Endothelial cell of umbilical vein (primary cell): ENCODE results near the gene MAMDC2. TPM values are rescaled to one million over a fixed set of nuclear protein-coding genes. Genes with fewer than 3 reads are reported as not detected.

Source experiments
- BruUV-seq: library from RNA; stranded (reverse); fragments of 400-500 nt; replicated peaks from 2 replicates; lab custom pipeline; 2021; lab: Mats Ljungman, UMichigan
- CTCF ChIA-PET: fragments of 300-600, 350-600 bp; sonication (Branson Sonifier 250); formaldehyde crosslinking; loops from one replicate; lab custom pipeline; 2021; ENCODE audit warnings: antibody characterized with exemption, inconsistent platforms; lab: Charles Lee
- POLR2A ChIA-PET: fragments of 300-600, 350-600 bp; sonication (Branson Sonifier 250); formaldehyde crosslinking; loops from one replicate; lab custom pipeline; 2021; ENCODE audit warnings: antibody characterized with exemption, inconsistent platforms; lab: Charles Lee
- DNase-seq: peaks from one replicate; pipeline ENCODE4 v3.0.0-alpha.2; 2011; ENCODE audit warnings: low read depth, low spot score
- FAIRE-seq: peaks from 2 replicates; lab custom pipeline; 2011; peaks lifted over from hg19 to GRCh38; lab: Jason Lieb, UNC
- H2AFZ ChIP-seq: 2 replicates; pipeline ENCODE4 v1.6.0; 2012; ENCODE audit warnings: low read depth, low read length, control low read depth, inconsistent platforms
- H3K27ac ChIP-seq: 2 replicates; pipeline ENCODE4 v1.5.1; 2011; ENCODE audit warnings: low read depth, mild to moderate bottlenecking, control low read depth, low read length, moderate library complexity; ENCODE audit not compliant: insufficient read depth
- H3K27me3 ChIP-seq, 2 experiments: 2 replicates each; pipeline versions ENCODE4 v1.6.0 to v1.6.1; 2011; ENCODE audit warnings: low read length in 2 of 2, mixed read lengths in 1 of 2; ENCODE audit not compliant: control insufficient read depth in 2 of 2, insufficient read depth in 2 of 2
- H3K36me3 ChIP-seq, 2 experiments: 2 replicates in 1 of 2; 3 replicates in 1 of 2; pipeline ENCODE4 v1.5.1; 2011; ENCODE audit warnings: low read length in 2 of 2, mild to moderate bottlenecking in 1 of 2, moderate library complexity in 1 of 2; ENCODE audit not compliant: control insufficient read depth in 2 of 2, insufficient read depth in 2 of 2; ENCODE audit errors: extremely low read depth in 1 of 2
- H3K4me1 ChIP-seq: 3 replicates; pipeline ENCODE4 v1.5.1; 2011; ENCODE audit warnings: mild to moderate bottlenecking, low read length; ENCODE audit not compliant: control insufficient read depth, insufficient read depth; ENCODE audit errors: extremely low read depth
- H3K4me2 ChIP-seq: 2 replicates; pipeline ENCODE4 v1.6.1; 2011; ENCODE audit warnings: low read length, control low read depth, mixed read lengths; ENCODE audit not compliant: insufficient read depth
- H3K4me3 ChIP-seq, 3 experiments: fragments of 200-600 bp in 1 of 3; sonication (generic), shearing (Covaris generic) in 1 of 3; replicated peaks in 1 of 3; 2 replicates each; pipeline ENCODE4 v1.5.1; 2011 to 2016; ENCODE audit warnings: control low read depth in 3 of 3, low read length in 3 of 3, mild to moderate bottlenecking in 2 of 3, inconsistent platforms in 1 of 3, low read depth in 1 of 3, moderate library complexity in 1 of 3; ENCODE audit not compliant: insufficient read depth in 1 of 3
- H3K79me2 ChIP-seq: 2 replicates; pipeline ENCODE4 v1.6.0; 2012; ENCODE audit warnings: low read length, inconsistent platforms; ENCODE audit not compliant: control insufficient read depth, insufficient read depth
- H3K9ac ChIP-seq: replicated peaks from 2 replicates; pipeline ENCODE3; 2011; ENCODE audit warnings: low read length, control low read depth; ENCODE audit not compliant: insufficient read depth; ENCODE audit errors: extremely low read depth
- H3K9me1 ChIP-seq: replicated peaks from 3 replicates; pipeline ENCODE4 v1.6.0; 2011; ENCODE audit warnings: mild to moderate bottlenecking, low read length; ENCODE audit not compliant: control insufficient read depth, insufficient read depth; ENCODE audit errors: extremely low read depth
- H3K9me3 ChIP-seq: replicated peaks from 2 replicates; pipeline ENCODE4 v1.5.1; 2012; ENCODE audit warnings: low read length, inconsistent platforms; ENCODE audit not compliant: control insufficient read depth, insufficient read depth
- H4K20me1 ChIP-seq: replicated peaks from 2 replicates; pipeline ENCODE3; 2011; ENCODE audit warnings: mild to moderate bottlenecking, low read length; ENCODE audit not compliant: control insufficient read depth, insufficient read depth; ENCODE audit errors: extremely low read depth
- EZH2 ChIP-seq: IDR thresholded peaks from 2 replicates; pipeline ENCODE4 v1.6.1; 2012; ENCODE audit warnings: borderline replicate concordance, low read depth, mild to moderate bottlenecking, moderate library complexity, low read length, inconsistent platforms; ENCODE audit not compliant: severe bottlenecking
- GATA2 ChIP-seq: IDR thresholded peaks from 2 replicates; pipeline ENCODE4 v1.7.0; 2011; ENCODE audit warnings: low read depth, mild to moderate bottlenecking, moderate library complexity, mixed read lengths, low read length; ENCODE audit not compliant: insufficient read length, insufficient read depth
- JUN ChIP-seq: IDR thresholded peaks from 2 replicates; pipeline ENCODE4 v1.6.1; 2011; ENCODE audit warnings: borderline replicate concordance, low read depth; ENCODE audit not compliant: insufficient read length, insufficient read depth
- MAX ChIP-seq: IDR thresholded peaks from 2 replicates; pipeline ENCODE4 v1.6.1; 2011; ENCODE audit not compliant: insufficient read depth, insufficient read length
- MYC ChIP-seq: IDR thresholded peaks from one replicate; pipeline ENCODE4 v1.6.1; 2011; ENCODE audit warnings: mild to moderate bottlenecking, low read depth, low read length
- POLR2AphosphoS5 ChIP-seq: IDR thresholded peaks from 2 replicates; pipeline ENCODE4 v1.6.1; 2012; ENCODE audit warnings: low read depth, mild to moderate bottlenecking, control low read depth, low read length, moderate library complexity; ENCODE audit not compliant: insufficient read depth
- dilution Hi-C: fragments of 300-500 bp; cut with MboI; formaldehyde crosslinking; loops from one replicate; pipeline ENCODE4 v1.15.0; 2019; ENCODE audit warnings: low sequenced_read_pairs; ENCODE audit not compliant: extremely low pct_ligation_motif_present
- intact Hi-C: fragments of 100-400 bp; cut with micrococcal nuclease; formaldehyde crosslinking; loops from one replicate; pipeline ENCODE4 v1.10.0; 2022
- polyA plus RNA-seq, 4 experiments: library from polyadenylated mRNA; depleted of rRNA in 3 of 4; stranded (reverse) in 3 of 4; unstranded in 1 of 4; fragments of >200 nt; gene quantifications; 2 replicates each; pipeline versions ENCODE4 v1.2.1 to v1.2.3, GENCODE V29; 2011 to 2012; ENCODE audit warnings: missing spikeins in 1 of 4
- total RNA-seq: library from RNA; stranded (reverse); gene quantifications from 2 replicates; pipeline ENCODE4 v1.2.3, GENCODE V29; 2021

The MAMDC2 gene
- total and polyA plus RNA-seq, 2 donors (not counting 3 experiments of a cell fraction or from before 2014, with no cell fraction given) = 0.60 to 1.1 TPM

GRCh38 chr9:70257991-70258691 lies 214.5 kb downstream of the MAMDC2 start:
- H3K4me2 ChIP-seq = peak overlapping the region; percentile 67
- peaks cover 40% of the 10 kb centered on the region for H3K4me1 ChIP-seq
- H3K4me3 ChIP-seq = peak overlapping the region; percentile 18 to 87 (median 69)
- dilution Hi-C loops = no loop called here
- TSS peak; percentile 89 for BruUV-seq
- H3K9me1 ChIP-seq = no peaks in the 10 kb centered on the region
- peaks cover 43% of the 10 kb centered on the region for H3K79me2 ChIP-seq
- no peak for TF ChIP-seq MAX
- no peak for TF ChIP-seq EZH2
- TF ChIP-seq POLR2AphosphoS5 = no peak
- TF ChIP-seq GATA2 = no peak
- no peak for TF ChIP-seq JUN
- TF ChIP-seq MYC = no peak
- peak overlapping the region; percentile 93 for H3K27ac ChIP-seq
- DNase-seq = no peak
- intact Hi-C loops = loop anchor here (1.0 to 2.0 kb wide), 5 partner anchors 15 to 583 kb away; no protein-coding TSS in a partner anchor
- no peaks in the 10 kb centered on the region for H3K9me3 ChIP-seq
- no peaks in the 10 kb centered on the region for H4K20me1 ChIP-seq
- POLR2A ChIA-PET = no interaction called here
- H3K36me3 ChIP-seq = peaks cover 2 to 9% of the 10 kb centered on the region in 2 experiments
- CTCF ChIA-PET = interaction anchor here (1.1 to 1.2 kb wide), 2 partner anchors 83 to 344 kb away, joined by 3 to 4 read pairs; no protein-coding TSS in a partner anchor
- H3K27me3 ChIP-seq = no peaks in the 10 kb centered on the region
- H3K9ac ChIP-seq = peak overlapping the region; percentile 98
- H2AFZ ChIP-seq = peak overlapping the region; percentile 87
- FAIRE-seq = peak; percentile 77
